Posterior cingulate gyrus (tissue), 11 donors: ENCODE measurements around the gene COMMD9.

Source experiments
- DNase-seq, 10 donors: peaks; one replicate each; pipeline versions ENCODE4 v3.0.0 to v3.0.0-alpha.2; 2020 to 2021; ENCODE audit warnings: mixed read lengths in 3 of 10
- intact Hi-C: fragments of 100-400 bp; cut with DNase I; formaldehyde crosslinking; loops from one replicate; pipeline ENCODE4 v1.15.1; 2023

The COMMD9 gene

DNA sequence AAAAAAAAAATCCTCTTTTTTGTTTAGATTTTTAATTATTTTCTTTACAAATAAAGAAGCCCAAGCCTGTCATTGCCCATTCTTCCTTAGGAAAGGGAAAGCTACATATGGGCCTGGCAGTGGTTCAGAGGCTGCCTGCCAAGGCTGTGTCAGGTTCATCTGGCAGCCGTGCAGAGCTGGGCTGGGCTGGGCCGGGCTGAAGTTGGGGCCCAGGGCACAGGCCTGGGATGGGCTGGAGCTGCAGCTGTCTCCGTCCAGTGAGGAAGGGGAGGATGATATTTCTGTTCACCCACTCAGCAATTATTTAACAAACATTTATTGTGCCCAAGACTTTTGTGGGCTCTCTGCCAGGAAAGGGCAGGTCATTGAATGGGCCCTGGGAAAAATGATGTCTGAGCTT is 11.4 kb upstream of the COMMD9 start:
- intact Hi-C loops, result loop anchor here (5.0 kb wide), 1 partner anchor 77 kb away; no protein-coding TSS in a partner anchor
- peak; percentile 21 to 95 (median 62) for DNase-seq

DNA sequence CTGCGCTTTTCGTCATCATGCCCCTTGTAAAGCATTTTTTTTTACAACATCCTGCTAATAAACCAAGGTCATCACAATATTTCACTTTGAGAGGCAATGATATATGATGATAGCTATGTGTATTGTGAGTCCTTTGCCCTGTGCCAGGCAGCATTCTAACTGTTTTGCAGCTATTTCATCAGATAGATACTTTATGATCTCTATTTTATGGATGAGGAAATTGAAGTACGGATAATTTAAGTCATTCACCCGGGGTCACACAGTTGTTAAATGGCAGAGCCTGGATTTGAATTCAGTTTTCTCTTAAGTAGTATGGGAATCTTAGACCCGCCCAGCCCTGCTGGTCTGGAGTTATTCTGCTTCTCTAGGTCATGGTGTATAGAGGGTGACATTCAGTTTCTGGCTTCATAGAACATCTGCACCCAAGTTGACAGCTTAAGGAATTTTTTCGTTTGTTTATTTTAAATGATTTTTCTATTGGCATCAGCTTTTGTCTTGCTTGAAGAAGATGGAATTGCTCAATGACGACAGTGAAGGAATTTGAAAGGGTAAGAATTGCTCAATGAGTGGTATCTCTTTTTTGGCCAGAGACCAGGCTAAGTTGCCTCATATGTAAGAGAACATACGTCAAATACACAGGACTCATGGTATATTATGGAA is 7.8 kb upstream of the COMMD9 start:
- DNase-seq, result no peak
- intact Hi-C loops, result no loop called here

DNA sequence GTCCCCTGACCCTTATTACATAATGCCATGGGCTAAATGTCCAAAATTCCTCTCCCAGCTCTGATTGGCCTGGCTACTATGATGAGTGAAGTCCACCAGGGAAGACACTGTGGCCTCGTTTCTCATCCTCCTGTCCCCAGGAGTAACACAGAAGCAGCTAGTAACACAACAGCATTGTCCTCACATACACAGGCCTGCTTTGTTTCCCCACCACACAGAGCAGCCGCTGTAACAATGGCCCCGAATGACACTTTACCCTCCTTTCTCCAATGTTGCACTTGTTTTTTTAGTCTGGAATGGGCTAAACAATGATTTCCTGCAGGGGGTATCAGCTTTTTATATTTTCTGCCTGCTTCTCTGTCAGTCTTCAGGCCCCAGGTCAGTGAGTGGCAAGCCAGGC is 6.7 kb upstream of the COMMD9 start, which contains the start of gene PRR5L:
PRR5L (plus strand) TSS at position 363 of the 400 bp plus-strand sequence. CDS start 104,834 bp downstream, outside the sequence.
- intact Hi-C loops, result no loop called here
- DNase-seq, result peak in 8 of 10 donors; percentile 34 to 94 (median 60)

DNA sequence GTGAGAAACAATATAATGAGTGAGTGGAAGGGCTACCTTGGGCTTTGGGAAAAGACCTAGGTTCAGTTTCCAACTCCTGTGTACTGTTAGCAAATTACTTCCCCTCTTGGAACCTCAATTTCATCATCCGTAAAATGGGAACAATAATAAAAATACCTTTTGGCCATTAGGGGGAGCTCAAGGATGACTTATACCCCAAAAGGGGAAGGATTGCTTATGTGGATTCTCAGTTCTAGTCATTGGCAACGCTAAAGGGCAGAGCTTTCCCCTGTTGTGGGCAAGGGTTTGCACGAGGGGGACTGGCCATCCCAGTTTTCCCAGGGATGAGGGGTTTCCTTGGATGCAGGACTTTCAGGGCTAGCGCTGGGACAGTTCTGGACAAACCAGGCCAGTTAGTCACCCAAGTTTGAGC is 3.1 kb upstream of the COMMD9 start:
- no peak for DNase-seq
- intact Hi-C loops, result loop anchor here (2.0 to 5.0 kb wide), 2 partner anchors 186 to 200 kb away; no protein-coding TSS in a partner anchor

DNA sequence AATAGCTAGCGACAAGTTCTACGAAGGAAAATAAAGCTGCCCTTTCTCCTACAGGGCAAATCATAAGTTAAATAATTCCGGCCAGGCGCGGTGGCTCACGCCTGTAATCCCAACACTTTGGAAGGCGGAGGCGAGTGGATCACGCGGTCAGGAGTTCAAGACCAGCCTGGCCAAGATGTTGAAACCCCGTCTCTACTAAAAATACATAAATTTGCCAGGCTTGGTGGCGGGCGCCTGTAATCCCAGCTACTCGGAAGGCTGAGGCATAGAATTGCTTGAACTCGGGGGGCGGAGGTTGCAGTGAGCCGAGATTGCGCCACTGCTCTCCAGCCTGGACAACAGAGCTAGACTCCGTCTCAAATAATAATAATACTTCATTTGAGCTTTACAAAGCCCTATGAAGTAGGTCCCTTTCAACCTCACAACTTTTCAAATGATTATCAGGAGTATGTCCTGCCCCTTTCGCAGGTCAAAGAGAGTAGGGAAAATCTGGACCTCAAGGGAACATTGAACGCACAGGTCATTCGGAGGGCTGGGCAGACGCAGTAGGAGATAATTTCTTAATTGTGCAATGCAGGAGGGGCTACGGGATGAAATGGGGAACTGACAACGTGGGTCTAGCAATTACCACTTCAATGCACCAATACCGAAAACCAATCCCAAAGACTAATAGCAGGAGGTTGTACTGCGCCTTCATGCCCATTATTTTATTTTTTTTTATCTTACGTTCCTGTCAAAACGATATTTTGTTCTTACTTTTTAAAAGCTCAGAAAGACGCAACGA is 590 bp downstream of the COMMD9 start:
- intact Hi-C loops, result no loop called here
- DNase-seq, result peak in 1 of 10 donors; percentile 54

DNA sequence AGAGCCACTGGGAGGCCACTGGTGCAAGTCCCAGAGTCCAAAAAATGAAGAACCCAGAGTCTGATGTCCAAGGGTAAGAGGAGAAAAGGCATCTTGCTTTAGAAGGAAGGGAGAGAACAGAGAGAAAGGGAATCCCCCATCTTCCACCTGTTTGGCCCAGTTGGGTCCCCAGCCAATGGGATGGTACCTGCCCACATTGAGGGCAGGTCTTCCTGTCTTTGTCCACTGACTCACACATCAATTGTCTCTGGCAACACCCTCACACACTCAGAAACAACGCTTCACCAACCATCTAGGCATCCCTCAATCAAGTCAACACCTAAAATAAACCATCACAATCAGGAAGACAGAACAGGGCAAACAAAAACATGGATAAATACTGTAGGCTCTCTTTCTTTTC is 6.3 kb downstream of the COMMD9 start:
- intact Hi-C loops, result no loop called here
- DNase-seq, result no peak

DNA sequence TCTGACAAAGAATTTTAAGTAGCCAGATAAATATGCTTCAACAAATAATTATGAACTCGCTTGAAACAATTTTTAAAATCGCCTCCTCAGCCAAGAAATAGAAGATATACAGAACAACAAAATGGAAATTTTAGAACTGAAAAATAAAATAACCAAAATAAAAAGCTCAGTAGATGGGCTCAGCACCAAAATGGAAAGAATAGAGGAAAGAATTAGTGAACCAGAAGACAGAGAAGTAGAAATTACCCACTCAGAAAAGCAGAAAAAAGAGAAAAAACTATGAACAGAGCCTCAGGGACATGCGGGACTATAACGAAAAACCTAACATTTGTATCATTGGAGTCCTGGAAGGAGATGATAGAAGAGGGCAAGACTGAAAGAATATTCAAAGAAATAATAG is 7.4 kb downstream of the COMMD9 start:
- DNase-seq, result no peak
- intact Hi-C loops, result no loop called here

DNA sequence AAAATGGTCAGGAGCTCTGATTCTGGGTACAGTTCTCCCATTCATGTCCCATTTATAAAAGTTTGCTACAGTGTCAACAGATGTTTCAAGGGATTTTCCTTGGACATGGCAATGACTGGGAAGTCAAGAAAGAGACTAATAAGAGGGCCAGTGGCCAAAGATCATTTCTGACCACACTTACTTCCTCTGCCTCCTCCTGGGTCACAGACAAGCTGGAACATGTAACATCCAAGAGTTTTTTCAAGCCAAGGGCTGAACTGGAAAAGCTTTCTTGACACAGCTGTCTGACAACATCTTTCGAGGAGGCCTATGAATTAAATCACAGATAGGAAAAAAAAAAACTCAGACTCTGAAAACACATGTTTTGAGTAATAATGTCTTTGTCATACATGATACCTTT is 8.7 kb downstream of the COMMD9 start:
- no peak for DNase-seq
- intact Hi-C loops, result no loop called here

DNA sequence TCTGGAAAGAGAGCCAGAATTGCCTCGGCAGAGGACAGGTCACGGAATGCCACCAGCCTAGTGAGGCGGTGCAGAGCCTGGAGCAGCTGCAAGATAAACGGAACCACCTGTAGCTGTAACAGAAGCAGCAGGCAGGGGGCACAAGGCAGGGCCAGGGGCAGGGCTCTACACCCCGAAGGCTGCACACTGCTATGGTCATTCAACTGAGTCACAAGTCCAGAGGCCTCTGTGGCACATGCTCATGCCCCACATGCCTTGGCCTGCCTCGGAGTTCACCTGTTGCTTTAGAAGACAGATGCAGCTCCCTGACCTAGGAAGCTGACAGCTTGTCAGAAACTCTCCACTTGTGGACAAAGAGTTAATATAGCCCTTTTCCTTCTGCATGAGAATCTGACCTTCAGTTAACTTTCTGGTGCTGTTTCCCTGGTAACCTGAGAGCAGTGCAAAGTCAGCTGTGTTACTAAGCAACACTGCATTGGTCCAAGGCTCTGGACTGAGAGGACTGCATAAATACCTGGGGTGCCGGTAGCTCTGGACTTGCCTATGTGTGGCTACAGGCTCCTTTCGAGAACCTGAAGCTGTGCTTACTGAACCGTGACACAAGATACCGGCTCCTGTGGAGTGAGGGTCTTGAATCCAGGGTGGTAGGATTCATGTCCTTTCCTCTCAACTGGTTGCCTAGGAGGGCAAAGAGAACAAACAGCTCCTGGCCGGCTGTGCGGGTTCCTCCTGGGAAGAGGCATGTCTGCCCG is 10.5 kb downstream of the COMMD9 start:
- DNase-seq, result peak in 1 of 10 donors; percentile 76
- intact Hi-C loops, result no loop called here

DNA sequence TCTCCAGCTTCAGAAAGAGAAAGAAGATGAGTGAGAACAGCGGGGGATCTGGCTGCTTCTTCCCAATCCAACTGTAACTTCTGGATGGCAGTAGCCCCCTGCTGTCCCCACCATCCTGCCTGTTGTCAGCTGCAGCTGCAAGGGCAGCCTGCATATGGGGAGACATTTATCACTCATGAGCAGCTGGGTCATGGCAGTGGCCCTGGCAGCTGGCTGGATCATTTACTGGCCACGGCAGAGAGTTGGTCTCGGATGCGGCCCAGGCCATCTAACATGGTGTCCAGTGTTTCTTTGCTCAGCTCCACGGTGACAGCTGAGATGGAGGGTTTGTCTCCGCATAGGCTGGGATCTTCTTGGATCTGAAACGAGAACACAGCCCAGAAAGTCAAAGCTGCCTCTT is 14.8 kb downstream of the COMMD9 start:
- DNase-seq, result no peak
- intact Hi-C loops, result no loop called here

DNA sequence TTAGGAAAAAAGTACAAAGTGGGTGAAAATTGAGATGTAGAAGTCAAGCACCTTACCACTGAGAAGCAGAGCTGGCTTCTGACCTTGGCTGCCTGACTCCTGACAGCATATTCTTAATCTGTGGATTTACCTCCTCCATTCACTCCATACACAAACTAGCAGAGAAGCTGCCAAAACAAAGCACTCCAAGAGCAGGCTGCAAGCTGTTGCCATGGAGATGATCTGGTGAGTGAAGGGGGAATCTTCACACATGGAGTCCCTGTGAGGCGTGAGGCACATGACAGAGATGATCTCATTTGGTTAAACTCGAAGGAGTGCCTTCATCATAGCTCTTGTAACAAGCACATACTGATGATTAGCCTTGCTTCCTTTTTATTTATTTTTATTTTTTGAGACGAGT is 16.1 kb downstream of the COMMD9 start:
- intact Hi-C loops, result no loop called here

DNA sequence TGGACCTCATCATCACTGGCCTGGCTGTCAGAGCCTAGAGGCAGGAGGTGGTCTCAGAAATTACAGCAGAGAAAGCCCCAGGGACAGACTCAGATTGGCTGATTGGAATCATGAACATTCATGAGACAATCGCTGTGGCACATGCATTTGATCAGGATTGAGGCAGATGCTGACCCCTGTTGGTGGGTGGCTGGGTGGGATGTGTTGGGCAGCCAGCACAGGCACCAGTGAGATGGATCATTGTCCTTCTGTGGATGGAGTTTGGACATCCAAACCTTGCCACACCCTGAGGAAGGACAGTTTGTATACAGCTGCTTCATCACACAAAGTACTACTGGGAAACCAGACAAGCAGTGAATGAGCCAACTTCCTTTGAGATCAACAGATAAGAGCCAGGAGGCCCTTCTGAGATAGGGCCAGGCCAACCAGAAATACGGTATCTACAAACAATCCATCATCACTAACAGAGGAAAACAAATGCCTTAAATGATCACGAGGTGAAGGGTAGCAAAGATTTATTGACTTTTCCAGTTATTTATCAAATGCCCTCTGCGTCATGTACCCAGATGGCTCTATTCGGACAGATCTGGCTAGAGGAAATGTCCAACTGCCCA is 17.3 kb downstream of the COMMD9 start:
- intact Hi-C loops, result no loop called here

More for the DNA sequence above, 16.1 kb downstream of the COMMD9 start:
- peak in 1 of 10 donors; percentile 24 for DNase-seq

DNA sequence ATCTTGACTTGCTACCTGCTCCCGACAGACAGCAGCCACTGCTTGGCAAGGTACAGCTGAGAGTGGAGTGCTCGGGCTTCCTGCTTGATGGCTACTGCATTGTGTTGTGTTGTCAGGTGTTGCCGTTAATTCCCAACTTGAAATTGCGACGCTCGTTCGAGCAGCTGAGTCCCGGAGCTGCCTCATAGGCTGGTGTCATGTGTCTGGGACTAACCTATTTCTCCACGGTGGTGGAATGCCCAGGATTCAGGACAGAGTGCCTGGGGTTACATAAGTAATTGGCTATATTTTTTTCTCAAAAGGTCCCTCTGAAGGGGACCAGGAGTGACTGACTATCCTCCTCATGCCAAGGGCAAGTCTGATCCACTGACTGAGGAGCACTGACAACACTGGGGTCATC is 18.5 kb downstream of the COMMD9 start:
- DNase-seq, result no peak
- intact Hi-C loops, result no loop called here

More for the DNA sequence above, 17.3 kb downstream of the COMMD9 start:
- no peak for DNase-seq

DNA sequence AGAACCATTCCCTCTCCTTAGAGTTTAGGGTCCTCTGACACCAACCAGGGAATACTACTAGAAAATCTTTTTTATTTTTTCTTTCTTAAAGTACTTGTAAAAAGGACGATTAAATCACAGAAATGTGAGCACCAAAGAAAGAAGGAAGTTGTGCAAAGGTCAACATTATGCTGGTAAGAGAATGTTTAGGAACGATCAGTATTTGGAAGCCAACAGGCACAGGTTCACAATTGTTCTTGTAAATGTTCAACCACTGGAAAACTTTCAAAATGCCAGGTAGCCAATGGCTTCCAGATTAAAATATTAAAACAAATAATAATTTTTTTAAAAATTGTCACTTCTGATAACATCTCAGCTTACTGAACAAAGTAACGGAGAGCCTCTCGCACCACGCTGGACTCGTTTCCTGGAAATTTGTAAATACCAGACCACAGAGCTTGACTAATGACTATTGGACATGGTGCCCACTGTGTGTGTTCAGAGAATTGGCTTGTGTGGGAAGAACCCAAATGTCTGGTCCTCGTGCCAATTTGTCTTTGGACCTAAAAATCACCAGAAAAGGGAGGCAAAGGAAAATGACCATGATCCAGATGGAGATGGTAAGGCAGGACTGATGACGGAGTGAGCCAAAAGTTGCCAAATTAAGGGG is 20.8 kb downstream of the COMMD9 start:
- no peak for DNase-seq
- intact Hi-C loops, result loop anchor here (10.0 kb wide), 2 partner anchors 114 to 784 kb away; no protein-coding TSS in a partner anchor

DNA sequence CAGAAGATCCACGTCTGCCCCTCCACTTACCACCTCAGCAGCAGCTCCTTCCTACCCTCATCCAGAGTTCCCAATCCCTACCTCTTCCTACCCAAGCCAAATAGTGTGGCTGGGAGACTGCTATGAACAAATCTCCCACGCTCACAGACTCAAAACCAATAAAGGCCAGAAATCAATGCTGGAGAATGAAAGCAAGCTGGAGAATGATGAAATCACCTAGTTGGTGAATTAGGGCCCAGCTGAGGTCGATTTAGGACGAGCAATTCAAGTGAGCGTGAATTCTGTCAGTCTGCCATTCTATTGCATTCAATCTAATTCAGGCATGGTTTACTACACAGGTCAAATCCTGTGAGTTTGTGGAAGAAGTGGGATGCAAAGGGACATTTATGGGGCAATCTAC is 22.5 kb downstream of the COMMD9 start:
- no peak for DNase-seq
- intact Hi-C loops, result loop anchor here (1.0 to 10.0 kb wide), 3 partner anchors 112 to 782 kb away; no protein-coding TSS in a partner anchor

DNA sequence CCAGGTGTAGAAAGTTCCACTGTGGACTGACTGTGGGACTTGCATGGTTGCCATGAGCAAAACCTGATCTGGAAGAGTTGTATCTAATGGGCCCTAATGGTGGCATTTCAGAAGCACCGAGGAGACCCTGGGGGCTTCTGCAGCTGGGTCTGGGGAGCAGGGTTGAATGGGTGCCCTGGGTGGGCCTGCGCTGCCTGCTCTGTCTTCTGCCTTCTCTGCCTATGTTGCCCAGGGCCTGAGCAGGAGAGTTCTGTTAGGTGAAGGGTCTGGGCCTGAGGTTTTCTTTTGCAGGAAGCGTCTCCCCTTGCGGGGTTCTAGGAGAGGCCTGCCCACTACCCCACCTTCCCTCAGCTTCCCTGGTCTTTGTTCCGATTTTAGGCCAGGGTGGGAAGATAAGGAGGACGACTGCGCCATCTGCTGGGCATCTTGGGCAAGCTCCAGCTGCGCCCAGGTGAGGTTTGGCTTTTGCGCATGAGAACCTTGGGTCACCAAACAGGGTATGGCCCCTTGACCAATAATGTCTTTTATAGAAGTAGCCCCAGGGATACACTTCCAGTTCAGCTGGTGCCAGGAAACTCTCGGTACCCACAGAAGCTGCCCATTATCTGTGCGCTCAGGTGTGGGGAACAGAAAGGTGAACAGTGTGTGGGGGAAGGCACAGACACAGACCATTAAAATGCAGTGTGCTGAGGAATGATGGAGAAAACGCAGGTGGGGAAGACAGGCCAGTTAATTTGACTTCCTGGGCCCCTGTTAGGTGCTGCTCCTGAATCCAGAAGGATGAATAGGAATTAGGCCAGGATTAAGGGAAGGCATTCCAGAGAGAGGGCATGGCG is 23.2 kb downstream of the COMMD9 start:
- intact Hi-C loops, result loop anchor here (1.0 to 10.0 kb wide), 3 partner anchors 111 to 781 kb away; no protein-coding TSS in a partner anchor
- DNase-seq, result peak in 6 of 10 donors; percentile 46 to 91 (median 55)

DNA sequence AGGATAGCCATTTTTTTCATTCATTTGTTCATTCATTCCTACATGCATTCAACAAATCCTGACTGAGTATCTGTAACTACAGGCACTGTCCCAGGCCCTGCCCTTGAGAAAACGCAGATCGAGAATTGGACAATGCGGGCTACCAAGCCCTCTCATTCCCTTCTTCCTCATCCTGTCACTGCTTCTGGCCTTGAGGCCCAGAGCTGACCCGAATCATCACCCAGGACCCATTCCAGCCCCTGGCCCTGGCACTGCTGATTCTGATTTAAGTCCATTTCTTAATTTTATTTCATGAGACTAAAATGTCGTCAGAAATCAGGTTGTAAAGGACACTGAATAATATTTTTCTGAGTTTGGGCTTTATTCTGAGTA is 24.3 kb downstream of the COMMD9 start:
- intact Hi-C loops, result loop anchor here (10.0 kb wide), 2 partner anchors 110 to 780 kb away; no protein-coding TSS in a partner anchor
- DNase-seq, result peak in 1 of 10 donors; percentile 54
